ENCODE measurements around the gene MYH10.

The MYH10 gene

GRCh38 chr17:8469964-8470363 lies 160.6 kb downstream of the MYH10 start:
- no peak for FAIRE-seq

- FAIRE-seq: no peak
Measured at GRCh38 chr17:8468980-8469379, 161.5 kb downstream of the MYH10 start.

- no peak for FAIRE-seq
Measured at GRCh38 chr17:8468127-8468526, 162.4 kb downstream of the MYH10 start.

- FAIRE-seq: no peak
Measured at GRCh38 chr17:8467527-8467926, 163.0 kb downstream of the MYH10 start.

GRCh38 chr17:8466873-8467272 lies 163.7 kb downstream of the MYH10 start:
- FAIRE-seq: no peak

GRCh38 chr17:8466456-8466855 lies 164.1 kb downstream of the MYH10 start:
- no peak for FAIRE-seq

GRCh38 chr17:8465759-8466158 lies 164.8 kb downstream of the MYH10 start:
- FAIRE-seq: no peak

- FAIRE-seq: no peak
Measured at GRCh38 chr17:8465356-8465755, 165.2 kb downstream of the MYH10 start.

- no peak for FAIRE-seq
Measured at GRCh38 chr17:8464941-8465340, 165.6 kb downstream of the MYH10 start.

- FAIRE-seq: no peak
Measured at GRCh38 chr17:8463099-8463498, 167.4 kb downstream of the MYH10 start.

- no peak for FAIRE-seq
Measured at GRCh38 chr17:8462564-8462963, 168.0 kb downstream of the MYH10 start.

- no peak for FAIRE-seq
Measured at GRCh38 chr17:8459831-8460230, 170.7 kb downstream of the MYH10 start.

- FAIRE-seq: no peak
Measured at GRCh38 chr17:8459107-8459506, 171.4 kb downstream of the MYH10 start.

- no peak for FAIRE-seq
Measured at GRCh38 chr17:8458128-8458527, 172.4 kb downstream of the MYH10 start.

GRCh38 chr17:8455665-8456209 lies 174.8 kb downstream of the MYH10 start:
- no peak for FAIRE-seq

GRCh38 chr17:8453326-8453725 lies 177.2 kb downstream of the MYH10 start:
- no peak for FAIRE-seq

- no peak for FAIRE-seq
Measured at GRCh38 chr17:8451933-8452614, 178.5 kb downstream of the MYH10 start.

GRCh38 chr17:8448310-8448709 lies 182.2 kb downstream of the MYH10 start:
- no peak for FAIRE-seq

GRCh38 chr17:8447799-8448198 lies 182.7 kb downstream of the MYH10 start:
- FAIRE-seq: no peak

GRCh38 chr17:8445536-8445935 lies 185.0 kb downstream of the MYH10 start:
- FAIRE-seq: no peak

GRCh38 chr17:8444494-8444893 lies 186.0 kb downstream of the MYH10 start:
- FAIRE-seq: no peak

- no peak for FAIRE-seq
Measured at GRCh38 chr17:8443756-8444155, 186.8 kb downstream of the MYH10 start.

- no peak for FAIRE-seq
Measured at GRCh38 chr17:8442310-8442709, 188.2 kb downstream of the MYH10 start.

GRCh38 chr17:8441690-8442089 lies 188.8 kb downstream of the MYH10 start:
- FAIRE-seq: no peak

- FAIRE-seq: no peak
Measured at GRCh38 chr17:8439681-8440080, 190.8 kb downstream of the MYH10 start.

All from islet of Langerhans (tissue), 1 donor.